Ishikawa (cell line): ENCODE results near the gene PPIG.

ENCODE experiments used
- CEBPB ChIP-seq: IDR thresholded peaks from 2 replicates; pipeline ENCODE4 v1.6.1; 2012
- FOXM1 ChIP-seq: IDR thresholded peaks from 2 replicates; pipeline ENCODE4 v1.6.1; 2012; ENCODE audit warnings: low read depth, borderline replicate concordance
- NFIC ChIP-seq: IDR thresholded peaks from 2 replicates; pipeline ENCODE4 v1.6.1; 2012
- TAF1 ChIP-seq: IDR thresholded peaks from 2 replicates; pipeline ENCODE4 v1.6.1; 2012; ENCODE audit warnings: low read depth, mild to moderate bottlenecking
- TCF12 ChIP-seq: IDR thresholded peaks from 2 replicates; pipeline ENCODE4 v1.6.1; 2012; ENCODE audit warnings: low read depth
- YY1 ChIP-seq: IDR thresholded peaks from 2 replicates; pipeline ENCODE4 v1.6.1; 2012; ENCODE audit warnings: low read depth
- ZBTB7A ChIP-seq: IDR thresholded peaks from 2 replicates; pipeline ENCODE4 v1.6.1; 2012; ENCODE audit warnings: low read depth
- TF ChIP-seq, protein P1 (sequence below): IDR thresholded peaks from 2 replicates; pipeline ENCODE4 v1.6.1; 2012
- TF ChIP-seq, protein P2 (sequence below): IDR thresholded peaks from 2 replicates; pipeline ENCODE4 v1.6.1; 2012
- TF ChIP-seq, protein P3 (sequence below): IDR thresholded peaks from 2 replicates; pipeline ENCODE4 v1.6.1; 2012; ENCODE audit warnings: low read depth, mild to moderate bottlenecking

DNA sequence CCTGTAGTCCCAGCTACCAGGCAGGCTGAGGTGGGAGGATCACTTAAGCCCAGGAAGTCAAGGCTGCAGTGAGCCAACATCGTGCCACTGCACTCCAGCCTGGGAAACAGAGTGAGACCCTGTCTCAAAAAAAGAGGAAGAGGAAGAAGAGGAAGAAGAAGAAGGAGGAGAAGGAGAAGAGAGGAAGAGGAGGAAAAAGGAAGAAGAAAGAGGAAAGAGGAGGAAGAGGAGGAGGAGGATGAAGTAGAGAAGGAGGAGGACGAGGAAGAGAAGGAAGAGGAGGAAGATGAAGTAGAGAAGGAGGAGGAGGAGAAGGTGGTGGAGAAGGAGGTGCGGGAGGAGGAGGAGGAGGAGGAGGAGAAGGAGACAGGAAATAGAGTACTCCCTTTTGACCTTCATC, 72.0 kb downstream of the PPIG start:
- no peak for TF ChIP-seq TCF12
- TF ChIP-seq NFIC: no peak
- TF ChIP-seq, protein P1, sequence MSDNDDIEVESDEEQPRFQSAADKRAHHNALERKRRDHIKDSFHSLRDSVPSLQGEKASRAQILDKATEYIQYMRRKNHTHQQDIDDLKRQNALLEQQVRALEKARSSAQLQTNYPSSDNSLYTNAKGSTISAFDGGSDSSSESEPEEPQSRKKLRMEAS: no peak
- TF ChIP-seq, protein P2, sequence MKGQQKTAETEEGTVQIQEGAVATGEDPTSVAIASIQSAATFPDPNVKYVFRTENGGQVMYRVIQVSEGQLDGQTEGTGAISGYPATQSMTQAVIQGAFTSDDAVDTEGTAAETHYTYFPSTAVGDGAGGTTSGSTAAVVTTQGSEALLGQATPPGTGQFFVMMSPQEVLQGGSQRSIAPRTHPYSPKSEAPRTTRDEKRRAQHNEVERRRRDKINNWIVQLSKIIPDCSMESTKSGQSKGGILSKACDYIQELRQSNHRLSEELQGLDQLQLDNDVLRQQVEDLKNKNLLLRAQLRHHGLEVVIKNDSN: no peak
- TF ChIP-seq, protein P3, sequence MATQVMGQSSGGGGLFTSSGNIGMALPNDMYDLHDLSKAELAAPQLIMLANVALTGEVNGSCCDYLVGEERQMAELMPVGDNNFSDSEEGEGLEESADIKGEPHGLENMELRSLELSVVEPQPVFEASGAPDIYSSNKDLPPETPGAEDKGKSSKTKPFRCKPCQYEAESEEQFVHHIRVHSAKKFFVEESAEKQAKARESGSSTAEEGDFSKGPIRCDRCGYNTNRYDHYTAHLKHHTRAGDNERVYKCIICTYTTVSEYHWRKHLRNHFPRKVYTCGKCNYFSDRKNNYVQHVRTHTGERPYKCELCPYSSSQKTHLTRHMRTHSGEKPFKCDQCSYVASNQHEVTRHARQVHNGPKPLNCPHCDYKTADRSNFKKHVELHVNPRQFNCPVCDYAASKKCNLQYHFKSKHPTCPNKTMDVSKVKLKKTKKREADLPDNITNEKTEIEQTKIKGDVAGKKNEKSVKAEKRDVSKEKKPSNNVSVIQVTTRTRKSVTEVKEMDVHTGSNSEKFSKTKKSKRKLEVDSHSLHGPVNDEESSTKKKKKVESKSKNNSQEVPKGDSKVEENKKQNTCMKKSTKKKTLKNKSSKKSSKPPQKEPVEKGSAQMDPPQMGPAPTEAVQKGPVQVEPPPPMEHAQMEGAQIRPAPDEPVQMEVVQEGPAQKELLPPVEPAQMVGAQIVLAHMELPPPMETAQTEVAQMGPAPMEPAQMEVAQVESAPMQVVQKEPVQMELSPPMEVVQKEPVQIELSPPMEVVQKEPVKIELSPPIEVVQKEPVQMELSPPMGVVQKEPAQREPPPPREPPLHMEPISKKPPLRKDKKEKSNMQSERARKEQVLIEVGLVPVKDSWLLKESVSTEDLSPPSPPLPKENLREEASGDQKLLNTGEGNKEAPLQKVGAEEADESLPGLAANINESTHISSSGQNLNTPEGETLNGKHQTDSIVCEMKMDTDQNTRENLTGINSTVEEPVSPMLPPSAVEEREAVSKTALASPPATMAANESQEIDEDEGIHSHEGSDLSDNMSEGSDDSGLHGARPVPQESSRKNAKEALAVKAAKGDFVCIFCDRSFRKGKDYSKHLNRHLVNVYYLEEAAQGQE: no peak
- no peak for TF ChIP-seq YY1
- TF ChIP-seq CEBPB: no peak
- TF ChIP-seq TAF1: no peak
- TF ChIP-seq FOXM1: no peak
- TF ChIP-seq ZBTB7A: no peak
